HG02623 (cell line): ENCODE measurements around the gene TEF.
A peak's percentile ranks its signal among the peaks of the same experiment; 100 is the strongest.

Source experiments
- ATAC-seq: cut with Tn5 transposase; IDR thresholded peaks from one replicate; pipeline ENCODE4 v1.9.1; 2021; ENCODE audit warnings: moderate library complexity; ENCODE audit not compliant: unreplicated experiment

TEF gene

GRCh38 chr22:41381329-41382097 lies at the start of gene TEF:
TEF (plus strand) TSS chr22:41381942; CDS start chr22:41382045, 103 bp downstream.
- ATAC-seq, result peak; percentile 81

GRCh38 chr22:41332217-41332939 lies 49.4 kb upstream of the TEF start:
- no peak for ATAC-seq

- no peak for ATAC-seq
Measured at GRCh38 chr22:41333806-41334205, 47.9 kb upstream of the TEF start.

GRCh38 chr22:41334215-41334614 lies 47.5 kb upstream of the TEF start:
- no peak for ATAC-seq

- no peak for ATAC-seq
Measured at GRCh38 chr22:41334951-41335635, 46.6 kb upstream of the TEF start.

GRCh38 chr22:41338614-41339212 lies 43.0 kb upstream of the TEF start:
- no peak for ATAC-seq

GRCh38 chr22:41339823-41340222 lies 41.9 kb upstream of the TEF start:
- ATAC-seq, result no peak

GRCh38 chr22:41340357-41340756 lies 41.4 kb upstream of the TEF start:
- no peak for ATAC-seq

- ATAC-seq, result no peak
Measured at GRCh38 chr22:41341012-41341411, 40.7 kb upstream of the TEF start.

- ATAC-seq, result no peak
Measured at GRCh38 chr22:41341990-41342389, 39.8 kb upstream of the TEF start.

GRCh38 chr22:41343300-41343699 lies 38.4 kb upstream of the TEF start:
- ATAC-seq, result no peak

GRCh38 chr22:41343717-41344116 lies 38.0 kb upstream of the TEF start:
- no peak for ATAC-seq

GRCh38 chr22:41344189-41344788 lies 37.5 kb upstream of the TEF start:
- ATAC-seq, result no peak

GRCh38 chr22:41345807-41346335 lies 35.9 kb upstream of the TEF start:
- ATAC-seq, result no peak

- ATAC-seq, result no peak
Measured at GRCh38 chr22:41347066-41347859, 34.5 kb upstream of the TEF start.

- no peak for ATAC-seq
Measured at GRCh38 chr22:41348964-41349484, 32.7 kb upstream of the TEF start.

GRCh38 chr22:41350087-41350486 lies 31.7 kb upstream of the TEF start:
- no peak for ATAC-seq

GRCh38 chr22:41351011-41351410 lies 30.7 kb upstream of the TEF start:
- ATAC-seq, result no peak

- ATAC-seq, result no peak
Measured at GRCh38 chr22:41352058-41352457, 29.7 kb upstream of the TEF start.
